ES-I3 (cell line): ENCODE results near the gene MAJIN.
A peak's percentile ranks its signal among the peaks of the same experiment; 100 is the strongest.

Source experiments
- H3K36me3 ChIP-seq: 2 replicates; pipeline ENCODE4 v1.6.1; 2013; ENCODE audit warnings: mild to moderate bottlenecking, low read length, control low read depth, moderate library complexity; ENCODE audit not compliant: insufficient read depth
- H3K4me1 ChIP-seq: 2 replicates; pipeline ENCODE4 v1.6.1; 2013; ENCODE audit warnings: mild to moderate bottlenecking, control low read depth, low read length; ENCODE audit not compliant: insufficient read depth
- H3K9ac ChIP-seq: 2 replicates; pipeline ENCODE4 v1.6.1; 2013; ENCODE audit warnings: low read depth, mild to moderate bottlenecking, low read length, moderate library complexity
- H3K9me3 ChIP-seq: 2 replicates; pipeline ENCODE4 v1.6.1; 2013; ENCODE audit warnings: mild to moderate bottlenecking, low read length, moderate library complexity; ENCODE audit not compliant: control insufficient read depth, insufficient read depth

Gene MAJIN

GRCh38 chr11:64931290-64931689 lies 40.6 kb downstream of the MAJIN start:
- H3K9ac ChIP-seq = no peak overlapping the region
- H3K9me3 ChIP-seq = no peaks in the 10 kb centered on the region
- H3K4me1 ChIP-seq = peaks cover 7% of the 10 kb centered on the region
- no peaks in the 10 kb centered on the region for H3K36me3 ChIP-seq

GRCh38 chr11:64930340-64930739 lies 41.6 kb downstream of the MAJIN start:
- Histone ChIP-seq H3K9ac (no peak overlapping the region), H3K9me3 (no peaks in the 10 kb centered on the region), H3K36me3 (no peaks in the 10 kb centered on the region), H3K4me1 (peaks cover 1% of the 10 kb centered on the region; the same call in 1 of the 2 replicates)

GRCh38 chr11:64929625-64930024 lies 42.3 kb downstream of the MAJIN start:
- H3K36me3 ChIP-seq = no peaks in the 10 kb centered on the region
- no peak overlapping the region for H3K9ac ChIP-seq
- H3K9me3 ChIP-seq = no peaks in the 10 kb centered on the region
- H3K4me1 ChIP-seq = no peaks in the 10 kb centered on the region

- Histone ChIP-seq H3K9ac (no peak overlapping the region), H3K4me1 (no peaks in the 10 kb centered on the region), H3K9me3 (no peaks in the 10 kb centered on the region), H3K36me3 (no peaks in the 10 kb centered on the region)
Measured at GRCh38 chr11:64928957-64929356, 43.0 kb downstream of the MAJIN start.

GRCh38 chr11:64926689-64927088 lies 45.2 kb downstream of the MAJIN start:
- H3K4me1 ChIP-seq = no peaks in the 10 kb centered on the region; the same call in 1 of the 2 replicates
- H3K9me3 ChIP-seq = no peaks in the 10 kb centered on the region
- no peak overlapping the region for H3K9ac ChIP-seq
- H3K36me3 ChIP-seq = no peaks in the 10 kb centered on the region

- Histone ChIP-seq H3K36me3 (no peaks in the 10 kb centered on the region), H3K9ac (peak overlapping the region; percentile 56; the same call in 1 of the 2 replicates), H3K4me1 (no peaks in the 10 kb centered on the region; the same call in 1 of the 2 replicates), H3K9me3 (no peaks in the 10 kb centered on the region)
Measured at GRCh38 chr11:64925536-64926436, 46.1 kb downstream of the MAJIN start.

GRCh38 chr11:64924910-64925284 lies 47.0 kb downstream of the MAJIN start:
- peak overlapping the region; percentile 56; the same call in 1 of the 2 replicates for H3K9ac ChIP-seq
- no peaks in the 10 kb centered on the region for H3K9me3 ChIP-seq
- no peaks in the 10 kb centered on the region; the same call in 1 of the 2 replicates for H3K4me1 ChIP-seq
- H3K36me3 ChIP-seq = no peaks in the 10 kb centered on the region

GRCh38 chr11:64923944-64924909 lies 47.7 kb downstream of the MAJIN start, which contains the start of gene PPP2R5B:
Gene PPP2R5B (plus strand): TSS chr11:64924689. CDS start chr11:64925735, 1,046 bp downstream.
- H3K9ac ChIP-seq = peak within 1 kb of the TSS; percentile 56
- no peaks in the 10 kb centered on the region for H3K36me3 ChIP-seq
- H3K4me1 ChIP-seq = no peaks in the 10 kb centered on the region; the same call in 1 of the 2 replicates
- no peaks in the 10 kb centered on the region for H3K9me3 ChIP-seq

- Histone ChIP-seq H3K36me3 (no peaks in the 10 kb centered on the region), H3K9me3 (no peaks in the 10 kb centered on the region), H3K9ac (no peak overlapping the region), H3K4me1 (no peaks in the 10 kb centered on the region; the same call in 1 of the 2 replicates)
Measured at GRCh38 chr11:64923151-64923661, 48.7 kb downstream of the MAJIN start.

- Histone ChIP-seq H3K9me3 (no peaks in the 10 kb centered on the region), H3K36me3 (no peaks in the 10 kb centered on the region), H3K9ac (no peak overlapping the region), H3K4me1 (no peaks in the 10 kb centered on the region; the same call in 1 of the 2 replicates)
Measured at GRCh38 chr11:64921384-64921783, 50.5 kb downstream of the MAJIN start.

- Histone ChIP-seq H3K36me3 (no peaks in the 10 kb centered on the region), H3K9me3 (no peaks in the 10 kb centered on the region), H3K4me1 (no peaks in the 10 kb centered on the region; the same call in 1 of the 2 replicates), H3K9ac (no peak overlapping the region)
Measured at GRCh38 chr11:64920124-64920523, 51.8 kb downstream of the MAJIN start.

GRCh38 chr11:64919627-64920026 lies 52.3 kb downstream of the MAJIN start:
- H3K9me3 ChIP-seq = no peaks in the 10 kb centered on the region
- H3K9ac ChIP-seq = no peak overlapping the region
- no peaks in the 10 kb centered on the region; the same call in 1 of the 2 replicates for H3K4me1 ChIP-seq
- H3K36me3 ChIP-seq = no peaks in the 10 kb centered on the region

GRCh38 chr11:64918017-64918416 lies 53.9 kb downstream of the MAJIN start:
- H3K36me3 ChIP-seq = no peaks in the 10 kb centered on the region
- H3K9ac ChIP-seq = peak overlapping the region; percentile 52
- H3K4me1 ChIP-seq = no peaks in the 10 kb centered on the region
- no peaks in the 10 kb centered on the region for H3K9me3 ChIP-seq

- Histone ChIP-seq H3K36me3 (no peaks in the 10 kb centered on the region), H3K4me1 (no peaks in the 10 kb centered on the region), H3K9me3 (no peaks in the 10 kb centered on the region), H3K9ac (peak overlapping the region; percentile 52)
Measured at GRCh38 chr11:64917663-64917995, 54.3 kb downstream of the MAJIN start.
